Measurements from ENCODE around the gene H2AZ2. TPM values are rescaled to one million over a fixed set of nuclear protein-coding genes. Genes with fewer than 3 reads are reported as not detected.
"Not testable (repeated sequence)": the region's sequence is repeated elsewhere in the genome, so short reads cannot be mapped to it uniquely, and the experiment has no call there.

Gene H2AZ2
- total RNA-seq, 4 donors from 2014 or later: 55.1 to 85.2 (median 75.7) TPM

DNA sequence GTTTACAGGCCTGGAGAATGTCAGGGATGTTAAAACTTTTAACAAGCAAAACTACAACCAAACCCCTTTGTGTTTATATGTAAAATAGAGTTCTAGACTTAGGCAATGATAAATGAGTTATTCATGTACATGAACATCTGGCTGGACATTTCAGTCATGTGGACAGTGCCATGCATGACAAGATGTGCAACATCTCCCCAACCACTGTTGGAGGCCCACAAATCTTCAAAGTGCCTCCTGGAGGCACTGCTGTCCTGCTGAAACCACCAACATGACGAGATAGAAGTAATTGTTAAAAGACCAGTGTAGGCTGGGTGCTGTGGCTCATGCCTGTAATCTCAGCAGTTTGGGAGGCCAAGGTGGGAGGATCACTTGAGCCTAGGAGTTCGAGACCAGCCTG is 33.0 kb downstream of the H2AZ2 start:
- Histone ChIP-seq H3K4me3 (no peak overlapping the region), H3K36me3 (no peaks in the 10 kb centered on the region), H3K27me3 (no peaks in the 10 kb centered on the region), H3K4me1 (no peaks in the 10 kb centered on the region), H3K27ac (no peak overlapping the region), H3K9me3 (no peaks in the 10 kb centered on the region)
- 92% methylated on average over 2 of the region's 2 CpGs for WGBS
- no peak for TF ChIP-seq POLR2AphosphoS5 (IDR thresholded peaks at IDR 0.05)
- DNase-seq (ENCODE audit: low spot score in 2 of 2): peak in 1 of 2 donors; percentile 18

DNA sequence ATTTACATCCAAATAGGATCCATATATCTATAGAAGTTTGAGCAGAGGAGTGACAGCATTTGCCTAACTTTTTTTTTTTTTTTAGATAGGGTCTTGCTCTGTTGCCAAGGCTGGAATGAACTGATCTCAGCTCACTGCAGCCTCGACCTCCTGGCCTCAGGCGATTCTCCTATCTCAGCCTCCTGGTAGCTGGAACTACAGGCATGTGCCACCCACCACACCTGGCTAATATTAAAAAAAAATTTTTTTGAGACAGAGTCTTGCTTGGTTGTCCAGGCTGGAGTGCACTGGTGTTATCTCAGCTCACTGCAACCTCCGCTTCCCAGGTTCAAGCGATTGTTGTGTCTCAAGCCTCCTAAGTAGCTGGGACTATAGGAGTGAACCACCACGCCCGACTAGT is 36.3 kb downstream of the H2AZ2 start:
- no peak for TF ChIP-seq POLR2AphosphoS5 (IDR thresholded peaks at IDR 0.05)
- no peak for TF ChIP-seq EP300 (IDR thresholded peaks at IDR 0.05)
- TF ChIP-seq, protein P1, sequence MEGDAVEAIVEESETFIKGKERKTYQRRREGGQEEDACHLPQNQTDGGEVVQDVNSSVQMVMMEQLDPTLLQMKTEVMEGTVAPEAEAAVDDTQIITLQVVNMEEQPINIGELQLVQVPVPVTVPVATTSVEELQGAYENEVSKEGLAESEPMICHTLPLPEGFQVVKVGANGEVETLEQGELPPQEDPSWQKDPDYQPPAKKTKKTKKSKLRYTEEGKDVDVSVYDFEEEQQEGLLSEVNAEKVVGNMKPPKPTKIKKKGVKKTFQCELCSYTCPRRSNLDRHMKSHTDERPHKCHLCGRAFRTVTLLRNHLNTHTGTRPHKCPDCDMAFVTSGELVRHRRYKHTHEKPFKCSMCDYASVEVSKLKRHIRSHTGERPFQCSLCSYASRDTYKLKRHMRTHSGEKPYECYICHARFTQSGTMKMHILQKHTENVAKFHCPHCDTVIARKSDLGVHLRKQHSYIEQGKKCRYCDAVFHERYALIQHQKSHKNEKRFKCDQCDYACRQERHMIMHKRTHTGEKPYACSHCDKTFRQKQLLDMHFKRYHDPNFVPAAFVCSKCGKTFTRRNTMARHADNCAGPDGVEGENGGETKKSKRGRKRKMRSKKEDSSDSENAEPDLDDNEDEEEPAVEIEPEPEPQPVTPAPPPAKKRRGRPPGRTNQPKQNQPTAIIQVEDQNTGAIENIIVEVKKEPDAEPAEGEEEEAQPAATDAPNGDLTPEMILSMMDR (IDR thresholded peaks at IDR 0.05): no peak
- TF ChIP-seq POLR2A (IDR thresholded peaks at IDR 0.05): no peak
- Histone ChIP-seq H3K9me3 (no peaks in the 10 kb centered on the region), H3K36me3 (no peaks in the 10 kb centered on the region), H3K27ac (no peak overlapping the region), H3K4me1 (no peaks in the 10 kb centered on the region), H3K27me3 (no peaks in the 10 kb centered on the region), H3K4me3 (no peak overlapping the region)
- DNase-seq (ENCODE audit: low spot score in 2 of 2): peak in 1 of 2 donors; percentile 13
- 88% methylated on average over 6 of the region's 6 CpGs for WGBS

DNA sequence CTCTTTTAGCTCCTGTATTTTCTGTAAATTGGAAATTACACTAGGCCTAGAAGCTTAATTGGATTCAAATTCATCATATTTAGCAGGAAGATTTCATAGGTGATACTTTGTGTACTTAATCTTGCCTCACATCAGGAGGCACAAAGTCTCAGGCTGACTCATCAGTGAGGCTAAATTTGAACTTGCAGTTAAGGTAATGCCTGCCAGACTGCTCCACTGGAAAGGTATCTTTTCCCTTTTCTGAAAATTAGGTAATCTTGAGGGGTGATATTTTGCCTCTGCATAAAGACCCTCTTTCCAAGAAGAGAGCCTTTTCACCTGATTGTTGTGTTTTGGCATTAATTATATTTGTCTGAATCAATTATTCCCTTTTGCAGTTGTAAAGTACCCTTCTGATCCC is 36.8 kb downstream of the H2AZ2 start:
- Histone ChIP-seq H3K4me1 (no peaks in the 10 kb centered on the region), H3K27me3 (no peaks in the 10 kb centered on the region), H3K9me3 (no peaks in the 10 kb centered on the region), H3K27ac (no peak overlapping the region), H3K36me3 (no peaks in the 10 kb centered on the region), H3K4me3 (no peak overlapping the region)
- TF ChIP-seq EP300 (IDR thresholded peaks at IDR 0.05) (no peak), POLR2A (IDR thresholded peaks at IDR 0.05) (no peak), POLR2AphosphoS5 (IDR thresholded peaks at IDR 0.05) (no peak)
- no peak for DNase-seq (ENCODE audit: low spot score in 2 of 2)

DNA sequence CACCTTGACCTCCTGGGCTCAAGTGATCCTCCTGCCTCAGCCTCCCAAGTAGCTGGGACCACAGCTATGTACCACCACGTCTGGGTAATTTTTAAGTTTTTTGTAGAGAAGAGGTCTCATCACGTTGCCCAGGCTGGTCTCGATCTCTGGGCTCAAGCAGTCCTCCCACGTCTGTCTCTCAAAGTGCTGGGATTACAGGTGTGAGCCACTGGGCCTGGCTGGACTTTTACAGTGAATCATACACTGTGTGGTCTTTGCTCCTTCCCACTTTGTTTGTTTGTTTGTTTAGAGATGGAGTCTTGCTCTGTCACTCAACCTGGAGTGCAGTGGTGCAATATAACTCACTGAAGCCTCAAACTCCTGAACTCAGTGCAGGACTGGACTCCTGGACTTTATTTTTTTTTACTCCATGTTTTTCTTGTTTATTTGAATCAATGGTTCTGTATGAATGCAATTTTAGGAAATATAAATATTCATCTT is 38.9 kb downstream of the H2AZ2 start:
- H3K36me3 ChIP-seq: peaks cover 14% of the 10 kb centered on the region
- no peaks in the 10 kb centered on the region for H3K27me3 ChIP-seq
- no peaks in the 10 kb centered on the region for H3K9me3 ChIP-seq
- WGBS: 91% methylated on average over 4 of the region's 4 CpGs
- H3K4me3 ChIP-seq: no peak overlapping the region
- H3K4me1 ChIP-seq: no peaks in the 10 kb centered on the region
- TF ChIP-seq POLR2A (IDR thresholded peaks at IDR 0.05) (no peak), POLR2AphosphoS5 (IDR thresholded peaks at IDR 0.05) (no peak), EP300 (IDR thresholded peaks at IDR 0.05) (no peak)
- TF ChIP-seq, protein P1 (IDR thresholded peaks at IDR 0.05): no peak
- DNase-seq (ENCODE audit: low spot score in 2 of 2): no peak
- H3K27ac ChIP-seq: no peak overlapping the region

DNA sequence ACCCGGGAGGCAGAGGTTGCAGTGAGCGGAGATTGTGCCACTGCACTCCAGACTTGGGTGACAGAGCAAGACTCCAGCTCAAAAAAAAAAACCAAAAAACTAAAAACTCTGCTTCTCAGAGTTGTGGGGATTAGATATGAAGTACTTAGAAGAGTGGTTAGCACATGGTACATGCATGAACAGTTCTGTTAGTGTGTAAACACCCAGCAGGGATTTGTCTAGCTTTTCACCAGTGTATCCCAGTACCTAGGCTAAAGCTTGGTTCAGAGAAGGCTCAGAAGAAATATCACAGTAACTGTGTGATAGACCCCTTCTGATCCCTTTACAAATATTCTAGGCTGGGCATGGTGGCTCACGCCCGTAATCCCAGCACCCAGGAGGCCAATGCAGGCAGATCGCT is 41.9 kb downstream of the H2AZ2 start:
- Histone ChIP-seq H3K27me3 (no peaks in the 10 kb centered on the region), H3K9me3 (no peaks in the 10 kb centered on the region), H3K4me3 (no peak overlapping the region), H3K36me3 (peaks cover 41% of the 10 kb centered on the region), H3K27ac (no peak overlapping the region), H3K4me1 (no peaks in the 10 kb centered on the region)
- 84% methylated on average over 5 of the region's 5 CpGs for WGBS
- TF ChIP-seq POLR2A (IDR thresholded peaks at IDR 0.05) (no peak), POLR2AphosphoS5 (IDR thresholded peaks at IDR 0.05) (no peak), EP300 (IDR thresholded peaks at IDR 0.05) (no peak)
- TF ChIP-seq, protein P1 (IDR thresholded peaks at IDR 0.05): no peak
- DNase-seq (ENCODE audit: low spot score in 2 of 2): no peak

DNA sequence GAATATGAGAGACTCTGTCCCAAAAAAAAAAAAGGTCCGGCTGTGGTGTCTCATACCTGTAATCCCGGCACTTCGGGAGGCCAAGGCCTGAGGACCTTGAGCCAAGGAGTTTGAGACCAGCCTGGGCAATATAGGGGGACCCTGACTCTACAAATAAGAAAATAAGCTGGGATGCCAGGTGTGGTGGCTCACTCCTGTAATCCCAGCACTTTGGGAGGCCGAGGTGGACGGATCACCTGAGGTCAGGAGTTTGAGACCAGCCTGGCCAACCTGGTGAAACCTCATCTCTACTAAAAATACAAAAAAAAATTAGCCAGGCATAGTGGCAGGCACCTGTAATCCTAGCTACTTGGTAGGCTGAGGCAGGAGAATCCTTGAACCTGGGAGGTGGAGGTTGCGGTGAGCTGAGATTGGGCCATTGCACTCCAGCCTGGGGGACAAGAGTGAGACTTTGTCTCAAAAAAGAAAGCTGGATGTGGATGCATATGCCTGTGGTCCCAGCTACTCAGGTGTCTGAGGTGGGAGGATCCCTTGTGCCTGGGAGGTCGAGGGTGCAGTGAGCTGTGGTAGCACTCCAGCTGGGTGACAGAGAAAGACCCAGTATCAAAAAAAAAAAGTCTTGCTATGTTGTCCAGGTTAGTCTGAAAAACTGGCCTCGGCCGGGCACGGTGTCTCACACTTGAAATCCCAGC is 43.9 kb downstream of the H2AZ2 start:
- not testable (repeated sequence) for H3K4me3 ChIP-seq; DNase-seq (ENCODE audit: low spot score in 2 of 2); H3K27ac ChIP-seq; H3K9me3 ChIP-seq; H3K27me3 ChIP-seq
- 94% methylated on average over 10 of the region's 10 CpGs for WGBS
- H3K4me1 ChIP-seq: peaks cover 10% of the 10 kb centered on the region
- H3K36me3 ChIP-seq: peaks cover 58% of the 10 kb centered on the region

Data from suprapubic skin (tissue), 4 donors.